ENCODE results near the gene ASXL3.

ASXL3 gene

GRCh38 chr18:33581856-33582255, 3.8 kb downstream of the ASXL3 start:
- Histone ChIP-seq H3K4me1 (peaks cover 16% of the 10 kb centered on the region), H3K4me2 (0 out of 2 replicates have a peak overlapping the region, but pooled peaks have one; percentile 7), H3K27ac (no peak overlapping the region), H3K9ac (no peak overlapping the region), H3K36me3 (no peaks in the 10 kb centered on the region), H3K27me3 (peaks cover 21% of the 10 kb centered on the region), H3K9me3 (peaks cover 12% of the 10 kb centered on the region), H3K4me3 (no peak overlapping the region), H4K20me1 (no peaks in the 10 kb centered on the region)
- no peak for TF ChIP-seq Cebpa-rat (IDR thresholded peaks at IDR 0.05)

GRCh38 chr18:33583901-33584300, 5.9 kb downstream of the ASXL3 start:
- Histone ChIP-seq H4K20me1 (no peaks in the 10 kb centered on the region), H3K4me3 (no peak overlapping the region), H3K36me3 (no peaks in the 10 kb centered on the region), H3K4me1 (peaks cover 6% of the 10 kb centered on the region; the same call in 1 of the 2 replicates), H3K27ac (no peak overlapping the region), H3K4me2 (no peak overlapping the region), H3K27me3 (peaks cover 10% of the 10 kb centered on the region), H3K9ac (no peak overlapping the region), H3K9me3 (peaks cover 9% of the 10 kb centered on the region; the same call in 1 of the 2 replicates)
- no peak for TF ChIP-seq Cebpa-rat (IDR thresholded peaks at IDR 0.05)

- TF ChIP-seq Cebpa-rat (IDR thresholded peaks at IDR 0.05) = no peak
- no peak overlapping the region for H3K4me3 ChIP-seq
Observed at GRCh38 chr18:33584548-33585430, 6.8 kb downstream of the ASXL3 start.

GRCh38 chr18:33585431-33585775, 7.4 kb downstream of the ASXL3 start:
- Histone ChIP-seq H3K36me3 (no peaks in the 10 kb centered on the region), H3K4me2 (no peak overlapping the region), H3K27ac (no peak overlapping the region), H3K27me3 (no peaks in the 10 kb centered on the region), H3K4me3 (no peak overlapping the region), H3K4me1 (peaks cover 6% of the 10 kb centered on the region; the same call in 1 of the 2 replicates), H3K9me3 (peaks cover 8% of the 10 kb centered on the region; the same call in 1 of the 2 replicates), H4K20me1 (no peaks in the 10 kb centered on the region), H3K9ac (no peak overlapping the region)
- TF ChIP-seq Cebpa-rat (IDR thresholded peaks at IDR 0.05) = no peak

More at GRCh38 chr18:33584548-33585430, 6.8 kb downstream of the ASXL3 start:
- Histone ChIP-seq H3K27me3 (peaks cover under 1% of the 10 kb centered on the region; the same call in 1 of the 2 replicates), H3K36me3 (no peaks in the 10 kb centered on the region), H3K4me2 (no peak overlapping the region), H3K9ac (no peak overlapping the region), H4K20me1 (no peaks in the 10 kb centered on the region), H3K4me1 (peaks cover 6% of the 10 kb centered on the region; the same call in 1 of the 2 replicates), H3K9me3 (peaks cover 8% of the 10 kb centered on the region; the same call in 1 of the 2 replicates), H3K27ac (no peak overlapping the region)

- Histone ChIP-seq H4K20me1 (no peaks in the 10 kb centered on the region), H3K27me3 (no peaks in the 10 kb centered on the region), H3K4me1 (peaks cover 6% of the 10 kb centered on the region; the same call in 1 of the 2 replicates), H3K27ac (no peak overlapping the region), H3K4me2 (no peak overlapping the region), H3K9ac (no peak overlapping the region), H3K4me3 (no peak overlapping the region), H3K9me3 (peaks cover 8% of the 10 kb centered on the region; the same call in 1 of the 2 replicates), H3K36me3 (no peaks in the 10 kb centered on the region)
- TF ChIP-seq Cebpa-rat (IDR thresholded peaks at IDR 0.05) = no peak
Observed at GRCh38 chr18:33588361-33588760, 10.3 kb downstream of the ASXL3 start.

GRCh38 chr18:33593261-33593660, 15.2 kb downstream of the ASXL3 start:
- no peaks in the 10 kb centered on the region for H4K20me1 ChIP-seq
- H3K27me3 ChIP-seq = no peaks in the 10 kb centered on the region
- H3K9ac ChIP-seq = no peak overlapping the region
- no peaks in the 10 kb centered on the region; the same call in 1 of the 2 replicates for H3K4me1 ChIP-seq
- no peak for TF ChIP-seq Cebpa-rat (IDR thresholded peaks at IDR 0.05)
- H3K27ac ChIP-seq = no peak overlapping the region
- H3K36me3 ChIP-seq = no peaks in the 10 kb centered on the region
- H3K4me3 ChIP-seq = no peak overlapping the region
- H3K4me2 ChIP-seq = no peak overlapping the region
- H3K9me3 ChIP-seq = peaks cover 4% of the 10 kb centered on the region; the same call in 1 of the 2 replicates

GRCh38 chr18:33594799-33595198, 16.8 kb downstream of the ASXL3 start:
- Histone ChIP-seq H3K36me3 (no peaks in the 10 kb centered on the region), H3K27me3 (no peaks in the 10 kb centered on the region), H3K27ac (no peak overlapping the region), H3K9me3 (no peaks in the 10 kb centered on the region), H4K20me1 (no peaks in the 10 kb centered on the region), H3K4me1 (no peaks in the 10 kb centered on the region; the same call in 1 of the 2 replicates), H3K4me3 (no peak overlapping the region), H3K9ac (no peak overlapping the region), H3K4me2 (no peak overlapping the region)
- no peak for TF ChIP-seq Cebpa-rat (IDR thresholded peaks at IDR 0.05)

- no peaks in the 10 kb centered on the region for H3K9me3 ChIP-seq
- TF ChIP-seq Cebpa-rat (IDR thresholded peaks at IDR 0.05) = no peak
Observed at GRCh38 chr18:33596178-33596854, 18.3 kb downstream of the ASXL3 start.

GRCh38 chr18:33600846-33601245, 22.8 kb downstream of the ASXL3 start:
- no peak for TF ChIP-seq Cebpa-rat (IDR thresholded peaks at IDR 0.05)
- H3K9ac ChIP-seq = no peak overlapping the region
- H4K20me1 ChIP-seq = no peaks in the 10 kb centered on the region
- no peak overlapping the region for H3K27ac ChIP-seq
- peaks cover 8% of the 10 kb centered on the region for H3K4me1 ChIP-seq
- H3K4me2 ChIP-seq = no peak overlapping the region
- H3K36me3 ChIP-seq = no peaks in the 10 kb centered on the region
- H3K27me3 ChIP-seq = no peaks in the 10 kb centered on the region
- H3K9me3 ChIP-seq = no peaks in the 10 kb centered on the region
- H3K4me3 ChIP-seq = no peak overlapping the region

More at GRCh38 chr18:33596178-33596854, 18.3 kb downstream of the ASXL3 start:
- Histone ChIP-seq H3K36me3 (no peaks in the 10 kb centered on the region), H3K4me1 (no peaks in the 10 kb centered on the region; the same call in 1 of the 2 replicates), H3K4me3 (no peak overlapping the region), H3K27me3 (no peaks in the 10 kb centered on the region), H3K4me2 (no peak overlapping the region), H3K9ac (no peak overlapping the region), H3K27ac (no peak overlapping the region), H4K20me1 (no peaks in the 10 kb centered on the region)

- Histone ChIP-seq H3K4me3 (no peak overlapping the region), H3K4me2 (no peak overlapping the region), H3K9me3 (no peaks in the 10 kb centered on the region)
Observed at GRCh38 chr18:33603454-33603853, 25.4 kb downstream of the ASXL3 start.

More at GRCh38 chr18:33603454-33603853, 25.4 kb downstream of the ASXL3 start:
- Histone ChIP-seq H4K20me1 (no peaks in the 10 kb centered on the region), H3K9ac (no peak overlapping the region), H3K27me3 (no peaks in the 10 kb centered on the region), H3K4me1 (peaks cover 8% of the 10 kb centered on the region), H3K27ac (no peak overlapping the region), H3K36me3 (no peaks in the 10 kb centered on the region)
- TF ChIP-seq Cebpa-rat (IDR thresholded peaks at IDR 0.05) = no peak
